HCT116 (cell line): Measurements from ENCODE around the gene ASAP2. TPM values are rescaled to one million over a fixed set of nuclear protein-coding genes. Genes with fewer than 3 reads are reported as not detected.

Experiments
- ATAC-seq: fragments of 200-7000 bp; cut with Tn5 transposase; 2 replicates; pipeline ENCODE4 v1.9.1; 2020; ENCODE audit warnings: mild to moderate bottlenecking, moderate library complexity
- BruUV-seq: library from RNA; stranded (reverse); fragments of 400-500 nt; replicated peaks from 2 replicates; lab custom pipeline; 2021; lab: Mats Ljungman, UMichigan
- CTCF ChIA-PET: fragments of 300-600 bp; sonication (Branson Sonifier 250); formaldehyde crosslinking; loops from one replicate; lab custom pipeline; 2021; ENCODE audit warnings: antibody characterized with exemption; lab: Charles Lee
- POLR2A ChIA-PET: fragments of 300-600, 350-600 bp; sonication (Branson Sonifier 250); formaldehyde crosslinking; loops from one replicate; lab custom pipeline; 2021; ENCODE audit warnings: antibody characterized with exemption; lab: Charles Lee
- RAD21 ChIA-PET, 2 experiments: fragments of 300-600 bp; sonication (Branson Sonifier 250); formaldehyde crosslinking; loops; one replicate each; lab custom pipeline; 2023; ENCODE audit warnings: low total read pairs in 2 of 2; ENCODE audit not compliant: uncharacterized antibody in 2 of 2, unreplicated experiment in 2 of 2, low non-redundant PET in 1 of 2; lab: Charles Lee
- DNase-seq: peaks from one replicate; pipeline ENCODE4 v3.0.0-alpha.2; 2010; ENCODE audit warnings: low read depth, low spot score
- H2AFZ ChIP-seq: fragments of 200-600 bp; shearing (Covaris generic), sonication (generic); 2 replicates; pipeline ENCODE4 v1.6.1; 2017; ENCODE audit warnings: low read depth, mixed run types, mixed read lengths, antibody characterized with exemption, low read length; ENCODE audit not compliant: poor library complexity, severe bottlenecking
- H3K27ac ChIP-seq: 2 replicates; pipeline ENCODE4 v1.5.1; 2012; ENCODE audit warnings: low read depth, low read length
- H3K27me3 ChIP-seq: fragments of 200-600 bp; sonication (generic); 2 replicates; pipeline ENCODE4 v1.6.1; 2016; ENCODE audit warnings: mixed run types, low read length, mixed read lengths; ENCODE audit not compliant: insufficient read depth
- H3K36me3 ChIP-seq, 2 experiments: fragments of 200-500 bp in 1 of 2; fragments of 200-600 bp in 1 of 2; sonication (Bioruptor generic) in 1 of 2; sonication (generic) in 1 of 2; 2 replicates each; pipeline versions ENCODE4 v1.5.1 to v1.6.1; 2014 to 2016; ENCODE audit warnings: low read length in 2 of 2, inconsistent platforms in 1 of 2, mixed read lengths in 1 of 2, mixed run types in 1 of 2; ENCODE audit not compliant: insufficient read depth in 2 of 2, control insufficient read depth in 1 of 2
- H3K4me1 ChIP-seq, 2 experiments: fragments of 200-600 bp in 1 of 2; sonication (generic) in 1 of 2; 2 replicates each; pipeline versions ENCODE4 v1.5.1 to v1.6.1; 2012 to 2017; ENCODE audit warnings: low read length in 2 of 2, inconsistent platforms in 1 of 2, mild to moderate bottlenecking in 1 of 2, mixed read lengths in 1 of 2, mixed run types in 1 of 2, moderate library complexity in 1 of 2; ENCODE audit not compliant: insufficient read depth in 2 of 2, control insufficient read depth in 1 of 2
- H3K4me2 ChIP-seq: fragments of 200-600 bp; sonication (generic); 2 replicates; pipeline ENCODE4 v1.6.1; 2017; ENCODE audit warnings: mixed run types, low read length, mixed read lengths
- H3K4me3 ChIP-seq, 2 experiments: fragments of 200-600 bp in 1 of 2; sonication (generic) in 1 of 2; replicated peaks in 1 of 2; 2 replicates each; pipeline ENCODE4 v1.5.1; 2011 to 2016; ENCODE audit warnings: low read length in 2 of 2, control low read depth in 1 of 2, low read depth in 1 of 2, mild to moderate bottlenecking in 1 of 2, mixed read lengths in 1 of 2, mixed run types in 1 of 2
- H3K79me2 ChIP-seq: fragments of 200-600 bp; sonication (generic); 2 replicates; pipeline ENCODE4 v1.6.1; 2017; ENCODE audit warnings: mild to moderate bottlenecking, mixed run types, low read length, moderate library complexity, mixed read lengths; ENCODE audit not compliant: insufficient read depth
- H3K9ac ChIP-seq: fragments of 200-600 bp; sonication (generic); 2 replicates; pipeline ENCODE4 v1.6.1; 2016; ENCODE audit warnings: low read length, mixed read lengths
- H3K9me2 ChIP-seq: fragments of 200-600 bp; sonication (generic), shearing (Covaris generic); 2 replicates; pipeline ENCODE4 v1.6.1; 2017; ENCODE audit warnings: mixed run types, mild to moderate bottlenecking, moderate library complexity; ENCODE audit not compliant: insufficient read depth
- H3K9me3 ChIP-seq, 2 experiments: fragments of 200-500 bp in 1 of 2; fragments of 200-600 bp in 1 of 2; sonication (Bioruptor generic) in 1 of 2; sonication (generic) in 1 of 2; 2 replicates each; pipeline ENCODE4 v1.6.1; 2014 to 2017; ENCODE audit warnings: low read length in 2 of 2, mixed read lengths in 2 of 2, inconsistent platforms in 1 of 2, low read depth in 1 of 2, mild to moderate bottlenecking in 1 of 2, mixed run types in 1 of 2, moderate library complexity in 1 of 2; ENCODE audit not compliant: control insufficient read depth in 1 of 2, insufficient read depth in 1 of 2
- H4K20me1 ChIP-seq: fragments of 200-600 bp; sonication (generic), shearing (Covaris generic); 2 replicates; pipeline ENCODE4 v1.6.1; 2017; ENCODE audit warnings: mixed run types, mild to moderate bottlenecking, moderate library complexity; ENCODE audit not compliant: insufficient read depth
- CBX3 ChIP-seq: IDR thresholded peaks from 2 replicates; pipeline ENCODE4 v1.6.1; 2012; ENCODE audit warnings: low read depth
- CTCF ChIP-seq, 3 experiments: fragments of 200-600 bp in 1 of 3; sonication (generic) in 1 of 3; IDR thresholded peaks in 2 of 3; conservative IDR thresholded peaks in 1 of 3; 2 replicates each; pipeline ENCODE4 v1.5.1; 2012 to 2017; ENCODE audit warnings: low read depth in 2 of 3, low read length in 2 of 3, antibody characterized with exemption in 1 of 3, borderline replicate concordance in 1 of 3, control low read depth in 1 of 3, mild to moderate bottlenecking in 1 of 3, mixed read lengths in 1 of 3, mixed run types in 1 of 3, moderate library complexity in 1 of 3; ENCODE audit not compliant: insufficient read depth in 1 of 3
- ELF1 ChIP-seq: IDR thresholded peaks from 2 replicates; pipeline ENCODE4 v1.6.1; 2012; ENCODE audit warnings: low read depth, borderline replicate concordance
- FOSL1 ChIP-seq: IDR thresholded peaks from 2 replicates; pipeline ENCODE4 v1.6.1; 2012; ENCODE audit warnings: low read depth
- JUND ChIP-seq: IDR thresholded peaks from 2 replicates; pipeline ENCODE4 v1.6.1; 2012
- MAX ChIP-seq: IDR thresholded peaks from 2 replicates; pipeline ENCODE4 v1.6.1; 2012
- REST ChIP-seq: IDR thresholded peaks from 2 replicates; pipeline ENCODE4 v1.6.1; 2012; ENCODE audit warnings: low read depth
- SRF ChIP-seq: IDR thresholded peaks from 2 replicates; pipeline ENCODE4 v1.6.1; 2012; ENCODE audit warnings: low read depth
- TCF7L2 ChIP-seq: IDR thresholded peaks from 2 replicates; pipeline ENCODE4 v1.7.0; 2011; ENCODE audit warnings: borderline replicate concordance, inconsistent platforms; ENCODE audit not compliant: insufficient read depth, insufficient read length; ENCODE audit errors: extremely low read depth
- YY1 ChIP-seq: IDR thresholded peaks from 2 replicates; pipeline ENCODE4 v1.6.1; 2011; ENCODE audit warnings: low read length, low read depth, moderate library complexity, mild to moderate bottlenecking; ENCODE audit not compliant: insufficient replicate concordance; ENCODE audit errors: extremely low read depth
- ZBTB33 ChIP-seq: IDR thresholded peaks from 2 replicates; pipeline ENCODE4 v1.6.1; 2011; ENCODE audit warnings: mild to moderate bottlenecking, low read length, moderate library complexity; ENCODE audit not compliant: insufficient replicate concordance; ENCODE audit errors: extremely low read depth
- ZNF274 ChIP-seq: fragments of 200-500 bp; sonication (Bioruptor generic); IDR thresholded peaks from 2 replicates; pipeline ENCODE4 v1.6.1; 2014; ENCODE audit warnings: mild to moderate bottlenecking, low read depth, low read length, inconsistent platforms
- intact Hi-C: fragments of 100-400 bp; cut with micrococcal nuclease; formaldehyde crosslinking; loops from 2 replicates; pipeline ENCODE4 v1.10.0; 2022
- total RNA-seq: library from RNA; stranded (reverse); gene quantifications from one replicate; pipeline ENCODE4 v1.2.1, GENCODE V29; 2021; ENCODE audit not compliant: unreplicated experiment

ASAP2 gene
- total RNA-seq, 1 experiment from 2014 or later: 16.5 TPM

GRCh38 chr2:9365498-9366019 is 158.9 kb downstream of the ASAP2 start:
- DNase-seq: no peak
- H3K4me1 ChIP-seq: no peaks in the 10 kb centered on the region; a peak in 1 of 4 replicates
- H3K36me3 ChIP-seq: no peaks in the 10 kb centered on the region
- H3K9me2 ChIP-seq: no peaks in the 10 kb centered on the region
- BruUV-seq: no TSS peak
- H3K27ac ChIP-seq: no peak overlapping the region
- H3K4me3 ChIP-seq: no peak overlapping the region
- no peak overlapping the region for H2AFZ ChIP-seq
- H3K27me3 ChIP-seq: no peaks in the 10 kb centered on the region
- H3K9ac ChIP-seq: no peak overlapping the region
- no peaks in the 10 kb centered on the region for H3K9me3 ChIP-seq
- intact Hi-C loops: no loop called here
- ChIA-PET CTCF (no interaction called here), POLR2A (no interaction called here)
- no peak overlapping the region for H3K4me2 ChIP-seq
- TF ChIP-seq ZNF274 (no peak), YY1 (no peak)
- TF ChIP-seq, all 23 proteins: peak for 0
- no peak for ATAC-seq
- no peaks in the 10 kb centered on the region for H3K79me2 ChIP-seq
- RAD21 ChIA-PET: no interaction called here
- H4K20me1 ChIP-seq: no peaks in the 10 kb centered on the region

GRCh38 chr2:9366026-9366425 is 159.4 kb downstream of the ASAP2 start:
- ChIA-PET POLR2A (no interaction called here), RAD21 (no interaction called here), CTCF (no interaction called here)
- no peak overlapping the region for H3K27ac ChIP-seq
- no peaks in the 10 kb centered on the region for H3K9me3 ChIP-seq
- no TSS peak for BruUV-seq
- H3K9ac ChIP-seq: no peak overlapping the region
- no peaks in the 10 kb centered on the region; a peak in 1 of 4 replicates for H3K4me1 ChIP-seq
- intact Hi-C loops: no loop called here
- ATAC-seq (no peak), DNase-seq (no peak)
- H3K4me2 ChIP-seq: no peak overlapping the region
- no peak overlapping the region for H2AFZ ChIP-seq
- no peaks in the 10 kb centered on the region for H3K27me3 ChIP-seq
- no peaks in the 10 kb centered on the region for H4K20me1 ChIP-seq
- no peak overlapping the region for H3K4me3 ChIP-seq
- no peaks in the 10 kb centered on the region for H3K36me3 ChIP-seq
- no peaks in the 10 kb centered on the region for H3K9me2 ChIP-seq
- no peaks in the 10 kb centered on the region for H3K79me2 ChIP-seq
- no peak for TF ChIP-seq ELF1
- TF ChIP-seq FOSL1: no peak
- TF ChIP-seq ZBTB33: no peak
- TF ChIP-seq SRF: no peak
- TF ChIP-seq TCF7L2: no peak
- no peak for TF ChIP-seq MAX
- TF ChIP-seq REST: no peak
- no peak for TF ChIP-seq CBX3
- TF ChIP-seq JUND: no peak
- TF ChIP-seq CTCF (IDR thresholded peaks at IDR 0.05 in 2 of 3, conservative IDR thresholded peaks at IDR 0.05 in 1 of 3; ENCODE audit: borderline replicate concordance in 1 of 3, insufficient read depth in 1 of 3, low read depth in 2 of 3, low read length in 2 of 3): no peak
- no peak for TF ChIP-seq ZNF274
